Panc1 (cell line): ENCODE measurements around the gene MCTP1. TPM values are rescaled to one million over a fixed set of nuclear protein-coding genes. Genes with fewer than 3 reads are reported as not detected.

ENCODE experiments used
- ATAC-seq: fragments of 200-7000 bp; cut with Tn5 transposase; 2 replicates; pipeline ENCODE4 v1.9.1; 2020; ENCODE audit warnings: mild to moderate bottlenecking, moderate library complexity
- BruUV-seq: library from RNA; stranded (reverse); fragments of 400-500 nt; replicated peaks from 2 replicates; lab custom pipeline; 2021; lab: Mats Ljungman, UMichigan
- CTCF ChIA-PET: fragments of 300-600 bp; sonication (Branson Sonifier 250); formaldehyde crosslinking; loops from one replicate; lab custom pipeline; 2022; ENCODE audit warnings: antibody characterized with exemption; lab: Charles Lee
- POLR2A ChIA-PET: fragments of 300-600 bp; sonication (Branson Sonifier 250); formaldehyde crosslinking; loops from one replicate; lab custom pipeline; 2022; ENCODE audit warnings: antibody characterized with exemption; lab: Charles Lee
- DNase-seq: peaks from one replicate; pipeline ENCODE4 v3.0.0-alpha.2; 2010; ENCODE audit warnings: low read depth, low spot score
- H3K27ac ChIP-seq: 2 replicates; pipeline ENCODE4 v1.5.1; 2011; ENCODE audit warnings: mild to moderate bottlenecking, low read length, inconsistent platforms
- H3K27me3 ChIP-seq: fragments of 200-500 bp; sonication (Bioruptor generic); 2 replicates; pipeline ENCODE4 v1.6.0; 2014; ENCODE audit warnings: low read length, inconsistent platforms; ENCODE audit not compliant: control insufficient read depth, insufficient read depth
- H3K36me3 ChIP-seq: fragments of 200-500 bp; sonication (Bioruptor generic); 2 replicates; pipeline ENCODE4 v1.5.1; 2014; ENCODE audit warnings: inconsistent platforms, mild to moderate bottlenecking, low read length, moderate library complexity; ENCODE audit not compliant: control insufficient read depth, insufficient read depth
- H3K4me1 ChIP-seq: 2 replicates; pipeline ENCODE4 v1.5.1; 2011; ENCODE audit warnings: inconsistent platforms, mild to moderate bottlenecking, low read length, moderate library complexity; ENCODE audit not compliant: control insufficient read depth, insufficient read depth
- H3K4me3 ChIP-seq, 2 experiments: 2 replicates each; pipeline ENCODE4 v1.5.1; 2011 to 2012; ENCODE audit warnings: low read depth in 2 of 2, low read length in 2 of 2, mild to moderate bottlenecking in 2 of 2, inconsistent platforms in 1 of 2, moderate library complexity in 1 of 2
- H3K9me3 ChIP-seq: fragments of 200-500 bp; sonication (Bioruptor generic); 2 replicates; pipeline ENCODE4 v1.5.1; 2014; ENCODE audit warnings: low read depth, mild to moderate bottlenecking, inconsistent platforms, low read length, moderate library complexity; ENCODE audit not compliant: control insufficient read depth, insufficient read depth
- POLR2AphosphoS5 ChIP-seq: IDR thresholded peaks from 2 replicates; pipeline ENCODE4 v1.6.1; 2012; ENCODE audit warnings: mild to moderate bottlenecking, low read depth, low read length, moderate library complexity
- SIN3A ChIP-seq: IDR thresholded peaks from 2 replicates; pipeline ENCODE4 v1.6.1; 2012; ENCODE audit warnings: low read depth, mild to moderate bottlenecking, low read length, moderate library complexity, borderline replicate concordance; ENCODE audit not compliant: insufficient read depth
- TCF7L2 ChIP-seq: IDR thresholded peaks from 2 replicates; pipeline ENCODE4 v1.6.1; 2011; ENCODE audit warnings: mild to moderate bottlenecking, low read depth, low read length, inconsistent platforms
- in situ Hi-C: cut with HindIII; loops from 2 replicates; pipeline ENCODE4 v1.10.0; 2016; ENCODE audit warnings: low sequenced_read_pairs, low pct_unique_long_range_greater_than_20kb
- intact Hi-C: fragments of 100-400 bp; cut with micrococcal nuclease; formaldehyde crosslinking; loops from one replicate; pipeline ENCODE4 v1.10.0; 2022; ENCODE audit not compliant: unreplicated experiment
- total RNA-seq: library from RNA; stranded (reverse); gene quantifications from one replicate; pipeline ENCODE4 v1.2.1, GENCODE V29; 2021; ENCODE audit not compliant: unreplicated experiment
- TF ChIP-seq, protein P1 (sequence below): fragments of 450-650 bp; IDR thresholded peaks from 2 replicates; pipeline ENCODE4 v1.5.1; 2017; ENCODE audit warnings: mild to moderate bottlenecking
- TF ChIP-seq, protein P2 (sequence below), 2 experiments: IDR thresholded peaks; 2 replicates each; pipeline ENCODE4 v1.6.1; 2011 to 2012; ENCODE audit warnings: low read depth in 2 of 2, control low read depth in 1 of 2, low read length in 1 of 2, mild to moderate bottlenecking in 1 of 2, moderate library complexity in 1 of 2; ENCODE audit not compliant: insufficient read depth in 1 of 2

The MCTP1 gene
- total RNA-seq, 1 experiment from 2014 or later = 39.8 TPM

GRCh38 chr5:95087816-95088317, 197.0 kb downstream of the MCTP1 start:
- Histone ChIP-seq H3K4me3 (no peak overlapping the region), H3K4me1 (peaks cover 15% of the 10 kb centered on the region), H3K36me3 (no peaks in the 10 kb centered on the region), H3K27me3 (no peaks in the 10 kb centered on the region), H3K27ac (peak overlapping the region; percentile 59; the same call in 1 of the 2 replicates), H3K9me3 (peaks cover 2% of the 10 kb centered on the region; the same call in 1 of the 2 replicates)
- no peak for ATAC-seq
- intact Hi-C loops (no loop called here), in situ Hi-C loops (no loop called here)
- TF ChIP-seq POLR2AphosphoS5 = no peak
- no peak for TF ChIP-seq TCF7L2
- no peak for DNase-seq
- BruUV-seq = no TSS peak
- ChIA-PET POLR2A (interaction anchor here (0.5 kb wide), 1 partner anchor 56 kb away, joined by 3 read pairs; no protein-coding TSS in a partner anchor), CTCF (no interaction called here)

GRCh38 chr5:95086927-95087815, 197.7 kb downstream of the MCTP1 start:
- no TSS peak for BruUV-seq
- ATAC-seq = peak; percentile 44; the same call in 1 of the 2 replicates
- intact Hi-C loops = no loop called here

DNA sequence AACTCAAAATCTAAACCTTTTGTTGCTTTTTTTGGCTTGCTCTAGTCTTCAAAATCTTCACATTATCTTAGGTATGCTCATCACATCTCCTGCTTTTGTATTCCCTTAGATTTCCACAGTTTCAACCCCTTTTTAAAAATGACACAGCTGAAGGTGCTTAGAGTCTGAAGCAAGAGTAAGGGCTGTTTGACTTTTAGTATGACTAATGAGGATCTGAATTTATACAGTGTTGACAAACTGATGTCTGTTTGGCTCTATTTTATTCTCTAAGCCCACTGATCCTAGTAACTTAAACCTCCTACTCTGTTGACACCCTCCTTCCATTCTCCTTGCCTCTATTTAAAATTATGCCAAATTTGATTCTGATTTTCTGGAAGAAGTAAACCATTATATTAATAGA, 200.1 kb downstream of the MCTP1 start:
- intact Hi-C loops = loop anchor here (5.0 kb wide), 1 partner anchor 112 kb away; no protein-coding TSS in a partner anchor
- no peaks in the 10 kb centered on the region for H3K36me3 ChIP-seq
- no TSS peak for BruUV-seq
- TF ChIP-seq, protein P1, sequence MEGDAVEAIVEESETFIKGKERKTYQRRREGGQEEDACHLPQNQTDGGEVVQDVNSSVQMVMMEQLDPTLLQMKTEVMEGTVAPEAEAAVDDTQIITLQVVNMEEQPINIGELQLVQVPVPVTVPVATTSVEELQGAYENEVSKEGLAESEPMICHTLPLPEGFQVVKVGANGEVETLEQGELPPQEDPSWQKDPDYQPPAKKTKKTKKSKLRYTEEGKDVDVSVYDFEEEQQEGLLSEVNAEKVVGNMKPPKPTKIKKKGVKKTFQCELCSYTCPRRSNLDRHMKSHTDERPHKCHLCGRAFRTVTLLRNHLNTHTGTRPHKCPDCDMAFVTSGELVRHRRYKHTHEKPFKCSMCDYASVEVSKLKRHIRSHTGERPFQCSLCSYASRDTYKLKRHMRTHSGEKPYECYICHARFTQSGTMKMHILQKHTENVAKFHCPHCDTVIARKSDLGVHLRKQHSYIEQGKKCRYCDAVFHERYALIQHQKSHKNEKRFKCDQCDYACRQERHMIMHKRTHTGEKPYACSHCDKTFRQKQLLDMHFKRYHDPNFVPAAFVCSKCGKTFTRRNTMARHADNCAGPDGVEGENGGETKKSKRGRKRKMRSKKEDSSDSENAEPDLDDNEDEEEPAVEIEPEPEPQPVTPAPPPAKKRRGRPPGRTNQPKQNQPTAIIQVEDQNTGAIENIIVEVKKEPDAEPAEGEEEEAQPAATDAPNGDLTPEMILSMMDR = no peak
- TF ChIP-seq, protein P2, sequence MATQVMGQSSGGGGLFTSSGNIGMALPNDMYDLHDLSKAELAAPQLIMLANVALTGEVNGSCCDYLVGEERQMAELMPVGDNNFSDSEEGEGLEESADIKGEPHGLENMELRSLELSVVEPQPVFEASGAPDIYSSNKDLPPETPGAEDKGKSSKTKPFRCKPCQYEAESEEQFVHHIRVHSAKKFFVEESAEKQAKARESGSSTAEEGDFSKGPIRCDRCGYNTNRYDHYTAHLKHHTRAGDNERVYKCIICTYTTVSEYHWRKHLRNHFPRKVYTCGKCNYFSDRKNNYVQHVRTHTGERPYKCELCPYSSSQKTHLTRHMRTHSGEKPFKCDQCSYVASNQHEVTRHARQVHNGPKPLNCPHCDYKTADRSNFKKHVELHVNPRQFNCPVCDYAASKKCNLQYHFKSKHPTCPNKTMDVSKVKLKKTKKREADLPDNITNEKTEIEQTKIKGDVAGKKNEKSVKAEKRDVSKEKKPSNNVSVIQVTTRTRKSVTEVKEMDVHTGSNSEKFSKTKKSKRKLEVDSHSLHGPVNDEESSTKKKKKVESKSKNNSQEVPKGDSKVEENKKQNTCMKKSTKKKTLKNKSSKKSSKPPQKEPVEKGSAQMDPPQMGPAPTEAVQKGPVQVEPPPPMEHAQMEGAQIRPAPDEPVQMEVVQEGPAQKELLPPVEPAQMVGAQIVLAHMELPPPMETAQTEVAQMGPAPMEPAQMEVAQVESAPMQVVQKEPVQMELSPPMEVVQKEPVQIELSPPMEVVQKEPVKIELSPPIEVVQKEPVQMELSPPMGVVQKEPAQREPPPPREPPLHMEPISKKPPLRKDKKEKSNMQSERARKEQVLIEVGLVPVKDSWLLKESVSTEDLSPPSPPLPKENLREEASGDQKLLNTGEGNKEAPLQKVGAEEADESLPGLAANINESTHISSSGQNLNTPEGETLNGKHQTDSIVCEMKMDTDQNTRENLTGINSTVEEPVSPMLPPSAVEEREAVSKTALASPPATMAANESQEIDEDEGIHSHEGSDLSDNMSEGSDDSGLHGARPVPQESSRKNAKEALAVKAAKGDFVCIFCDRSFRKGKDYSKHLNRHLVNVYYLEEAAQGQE (IDR thresholded peaks at IDR 0.05; ENCODE audit: insufficient read depth in 1 of 2, low read depth in 2 of 2, low read length in 1 of 2) = no peak
- TF ChIP-seq TCF7L2 (no peak), POLR2AphosphoS5 (no peak), SIN3A (no peak)
- H3K4me3 ChIP-seq = no peak overlapping the region
- in situ Hi-C loops = no loop called here
- H3K27ac ChIP-seq = peak overlapping the region; percentile 45; the same call in 1 of the 2 replicates
- POLR2A ChIA-PET = no interaction called here
- H3K27me3 ChIP-seq = no peaks in the 10 kb centered on the region
- peaks cover 23% of the 10 kb centered on the region for H3K4me1 ChIP-seq
- DNase-seq (no peak), ATAC-seq (no peak)
- H3K9me3 ChIP-seq = no peaks in the 10 kb centered on the region
- CTCF ChIA-PET = interaction anchor here (0.6 kb wide), 1 partner anchor 239 kb away, joined by 4 read pairs; no protein-coding TSS in a partner anchor

More at GRCh38 chr5:95086927-95087815, 197.7 kb downstream of the MCTP1 start:
- Histone ChIP-seq H3K27ac (peak overlapping the region; percentile 4; the same call in 1 of the 2 replicates), H3K9me3 (no peaks in the 10 kb centered on the region), H3K4me3 (no peak overlapping the region), H3K4me1 (peaks cover 20% of the 10 kb centered on the region), H3K27me3 (no peaks in the 10 kb centered on the region), H3K36me3 (no peaks in the 10 kb centered on the region)
- CTCF ChIA-PET = no interaction called here
- POLR2A ChIA-PET = interaction anchor here (0.5 kb wide), 1 partner anchor 56 kb away, joined by 3 read pairs; no protein-coding TSS in a partner anchor
- in situ Hi-C loops = no loop called here
- TF ChIP-seq POLR2AphosphoS5 (no peak), SIN3A (no peak)
- TF ChIP-seq, protein P1 = no peak
- no peak for DNase-seq
